Endodermal cell (in vitro differentiated cells): ENCODE data around the gene TMEM259. TPM values are rescaled to one million over a fixed set of nuclear protein-coding genes. Genes with fewer than 3 reads are reported as not detected.

Source experiments
- DNase-seq: peaks from one replicate; pipeline ENCODE4 v3.0.0-alpha.2; 2017
- H3K27ac ChIP-seq: 2 replicates; pipeline ENCODE4 v1.5.1; 2013; ENCODE audit warnings: mild to moderate bottlenecking, low read depth, low read length, moderate library complexity
- H3K27me3 ChIP-seq: 2 replicates; pipeline ENCODE4 v1.6.1; 2013; ENCODE audit warnings: mild to moderate bottlenecking, low read length, moderate library complexity; ENCODE audit not compliant: insufficient read depth, control insufficient read depth, poor library complexity, severe bottlenecking
- H3K36me3 ChIP-seq: 2 replicates; pipeline ENCODE4 v1.7.0; 2013; ENCODE audit warnings: mild to moderate bottlenecking, low read length, moderate library complexity; ENCODE audit not compliant: control insufficient read depth, insufficient read depth
- H3K4me1 ChIP-seq: one replicate; pipeline ENCODE4 v1.7.0; 2013; ENCODE audit warnings: low read length; ENCODE audit not compliant: control insufficient read depth, insufficient read depth
- H3K4me3 ChIP-seq: 2 replicates; pipeline ENCODE4 v1.5.1; 2013; ENCODE audit warnings: mild to moderate bottlenecking, low read length, moderate library complexity
- H3K9ac ChIP-seq: 2 replicates; pipeline ENCODE4 v1.6.1; 2013; ENCODE audit warnings: mild to moderate bottlenecking, low read length, moderate library complexity; ENCODE audit not compliant: poor library complexity, severe bottlenecking; ENCODE audit errors: extremely low read depth
- H3K9me3 ChIP-seq: 2 replicates; pipeline ENCODE4 v1.6.1; 2013; ENCODE audit warnings: mild to moderate bottlenecking, low read length, moderate library complexity; ENCODE audit not compliant: control insufficient read depth
- H3K27ac Mint-ChIP-seq: 2 replicates; pipeline ENCODE4 v1.8.0; 2020; ENCODE audit warnings: mixed read lengths
- H3K27me3 Mint-ChIP-seq: 2 replicates; pipeline ENCODE4 v1.8.0; 2021; ENCODE audit warnings: mild to moderate bottlenecking, mixed read lengths; ENCODE audit not compliant: insufficient read depth
- H3K36me3 Mint-ChIP-seq: 2 replicates; pipeline ENCODE4 v1.8.0; 2020; ENCODE audit warnings: low read depth, mixed read lengths
- H3K4me1 Mint-ChIP-seq: 2 replicates; pipeline ENCODE4 v1.8.0; 2020; ENCODE audit warnings: mixed read lengths
- H3K4me3 Mint-ChIP-seq: 2 replicates; pipeline ENCODE4 v1.8.0; 2020; ENCODE audit warnings: mild to moderate bottlenecking, moderate library complexity, mixed read lengths
- H3K9me3 Mint-ChIP-seq: 2 replicates; pipeline ENCODE4 v1.8.0; 2020; ENCODE audit warnings: mild to moderate bottlenecking, mixed read lengths
- WGBS, 2 experiments: methylation state at CpG; one replicate each; pipeline versions ENCODE4 v1.1.5 to v1.1.7; 2013; ENCODE audit warnings: missing lambda C conversion rate in 2 of 2, mixed read lengths in 1 of 2; ENCODE audit not compliant: insufficient coverage in 1 of 2, insufficient read length in 1 of 2; 5-methylcytosine and 5-hydroxymethylcytosine counted together
- total RNA-seq, 2 donors: library from RNA; stranded (reverse); fragmentation: NEBNext Ultra II Directional in 1 of 2; extraction: Animal tissue kit (Norgen Biotek cat#: 25700) in 1 of 2; gene quantifications; 2 replicates in 1 of 2; 3 replicates in 1 of 2; pipeline ENCODE4 v1.2.1, GENCODE V29; 2021
- TF ChIP-seq, protein P1 (sequence below): fragments of 200-600 bp; sonication (generic); conservative IDR thresholded peaks from 2 replicates; pipeline ENCODE4 v1.5.0; 2021; ENCODE audit warnings: antibody characterized with exemption, mild to moderate bottlenecking

TMEM259 gene
- total RNA-seq, 2 donors from 2014 or later, result 157 to 176 TPM

DNA sequence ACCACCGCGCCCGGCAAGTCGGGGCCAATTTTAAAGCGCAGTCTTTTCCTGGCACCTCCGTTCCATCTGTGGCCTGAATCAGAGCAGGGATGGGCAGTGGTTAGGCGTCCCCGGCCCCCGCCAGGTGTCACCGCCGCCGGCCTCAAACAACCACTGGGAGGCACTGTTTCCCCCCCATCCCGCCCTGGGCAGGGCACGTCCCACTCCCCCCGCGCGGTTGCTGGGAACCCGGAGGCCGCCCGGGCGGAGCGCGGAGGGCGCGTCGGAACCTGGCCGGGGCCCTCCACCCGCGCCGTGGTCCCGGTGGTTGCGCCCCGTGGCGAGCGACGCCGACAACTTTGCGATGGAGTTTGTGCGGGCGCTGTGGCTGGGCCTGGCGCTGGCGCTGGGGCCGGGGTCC is 20.8 kb downstream of the TMEM259 start, which contains the start of gene GRIN3B:
GRIN3B (plus strand) TSS at position 325 of the 400 bp plus-strand sequence; CDS start at position 344, 19 bp downstream.
- no peak within 1 kb of the TSS for H3K27ac Mint-ChIP-seq
- TF ChIP-seq, protein P1, sequence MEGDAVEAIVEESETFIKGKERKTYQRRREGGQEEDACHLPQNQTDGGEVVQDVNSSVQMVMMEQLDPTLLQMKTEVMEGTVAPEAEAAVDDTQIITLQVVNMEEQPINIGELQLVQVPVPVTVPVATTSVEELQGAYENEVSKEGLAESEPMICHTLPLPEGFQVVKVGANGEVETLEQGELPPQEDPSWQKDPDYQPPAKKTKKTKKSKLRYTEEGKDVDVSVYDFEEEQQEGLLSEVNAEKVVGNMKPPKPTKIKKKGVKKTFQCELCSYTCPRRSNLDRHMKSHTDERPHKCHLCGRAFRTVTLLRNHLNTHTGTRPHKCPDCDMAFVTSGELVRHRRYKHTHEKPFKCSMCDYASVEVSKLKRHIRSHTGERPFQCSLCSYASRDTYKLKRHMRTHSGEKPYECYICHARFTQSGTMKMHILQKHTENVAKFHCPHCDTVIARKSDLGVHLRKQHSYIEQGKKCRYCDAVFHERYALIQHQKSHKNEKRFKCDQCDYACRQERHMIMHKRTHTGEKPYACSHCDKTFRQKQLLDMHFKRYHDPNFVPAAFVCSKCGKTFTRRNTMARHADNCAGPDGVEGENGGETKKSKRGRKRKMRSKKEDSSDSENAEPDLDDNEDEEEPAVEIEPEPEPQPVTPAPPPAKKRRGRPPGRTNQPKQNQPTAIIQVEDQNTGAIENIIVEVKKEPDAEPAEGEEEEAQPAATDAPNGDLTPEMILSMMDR, result peak; percentile 91
- no peaks in the 10 kb centered on the region for H3K36me3 ChIP-seq
- no peaks in the 10 kb centered on the region for H3K9me3 Mint-ChIP-seq
- H3K4me3 ChIP-seq, result no peak within 1 kb of the TSS
- H3K4me1 Mint-ChIP-seq, result peaks cover 4% of the 10 kb centered on the region
- no peaks in the 10 kb centered on the region for H3K9me3 ChIP-seq
- no peaks in the 10 kb centered on the region for H3K4me1 ChIP-seq
- H3K27me3 ChIP-seq, result peaks cover 53% of the 10 kb centered on the region
- no peak within 1 kb of the TSS for H3K9ac ChIP-seq
- 3 to 5% methylated on average over 6 to 43 of the region's 43 CpGs for WGBS, 2 experiments
- H3K4me3 Mint-ChIP-seq, result peak within 1 kb of the TSS; percentile 45
- DNase-seq, result peak; percentile 95
- H3K27me3 Mint-ChIP-seq, result peaks cover 55% of the 10 kb centered on the region
- H3K27ac ChIP-seq, result no peak within 1 kb of the TSS
- no peaks in the 10 kb centered on the region for H3K36me3 Mint-ChIP-seq

DNA sequence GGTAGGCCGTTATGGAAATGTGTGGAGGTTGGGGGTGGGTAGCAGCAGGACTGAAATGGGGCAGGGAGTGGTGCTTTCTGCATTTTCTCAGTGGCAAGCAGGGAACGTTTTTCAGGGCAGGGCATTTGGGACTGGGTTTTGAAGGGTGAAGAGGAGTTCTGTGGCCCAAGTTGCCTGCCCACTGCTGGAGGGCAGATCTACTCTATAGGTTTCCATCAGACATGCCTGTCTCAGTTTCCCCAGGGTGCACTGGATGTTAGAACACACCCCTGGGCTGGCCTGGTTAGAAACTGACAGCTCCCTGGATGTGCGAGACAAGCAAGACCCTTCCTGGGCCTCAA is 21.6 kb downstream of the TMEM259 start:
- no peak for DNase-seq
- Histone ChIP-seq H3K9ac (no peak overlapping the region), H3K27ac (no peak overlapping the region), H3K9me3 (no peaks in the 10 kb centered on the region), H3K27me3 (peaks cover 53% of the 10 kb centered on the region), H3K4me3 (no peak overlapping the region), H3K4me1 (no peaks in the 10 kb centered on the region), H3K36me3 (peaks cover 2% of the 10 kb centered on the region)
- H3K4me1 Mint-ChIP-seq, result peaks cover 4% of the 10 kb centered on the region
- no peak overlapping the region for H3K27ac Mint-ChIP-seq
- H3K36me3 Mint-ChIP-seq, result no peaks in the 10 kb centered on the region
- 86 to 90% methylated on average over 2 to 3 of the region's 3 CpGs for WGBS, 2 experiments
- no peaks in the 10 kb centered on the region for H3K9me3 Mint-ChIP-seq
- no peak overlapping the region for H3K4me3 Mint-ChIP-seq
- peaks cover 55% of the 10 kb centered on the region for H3K27me3 Mint-ChIP-seq
- TF ChIP-seq, protein P1, result no peak

DNA sequence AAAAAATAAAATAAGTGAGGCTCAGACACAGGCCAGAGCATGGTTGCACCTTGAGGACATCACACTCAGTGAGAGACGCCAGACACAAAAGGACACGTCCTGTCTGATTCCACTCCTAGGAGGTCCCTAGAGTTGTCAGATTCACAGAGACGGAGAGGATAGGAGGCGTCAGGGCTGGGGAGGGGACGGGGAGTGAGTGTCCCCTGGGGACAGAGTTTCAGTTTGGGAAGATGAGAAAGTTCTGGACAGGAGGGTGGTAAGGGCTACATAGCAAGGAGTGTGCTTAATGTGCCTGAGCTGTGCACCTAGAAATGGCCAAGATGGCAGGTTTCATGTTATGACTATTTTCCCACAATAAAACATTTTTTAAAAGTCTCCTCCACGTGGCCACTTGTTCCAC is 22.9 kb downstream of the TMEM259 start:
- Mint-ChIP-seq H3K27me3 (peaks cover 55% of the 10 kb centered on the region), H3K4me3 (no peak overlapping the region), H3K9me3 (no peaks in the 10 kb centered on the region)

More for the DNA sequence above, 22.9 kb downstream of the TMEM259 start:
- Histone ChIP-seq H3K27ac (no peak overlapping the region), H3K9me3 (no peaks in the 10 kb centered on the region), H3K4me1 (no peaks in the 10 kb centered on the region), H3K36me3 (peaks cover 5% of the 10 kb centered on the region), H3K9ac (no peak overlapping the region), H3K27me3 (peaks cover 53% of the 10 kb centered on the region), H3K4me3 (no peak overlapping the region)
- no peak overlapping the region for H3K27ac Mint-ChIP-seq
- peaks cover 4% of the 10 kb centered on the region for H3K4me1 Mint-ChIP-seq
- DNase-seq, result no peak
- TF ChIP-seq, protein P1, result no peak
- WGBS, 2 experiments, result 60 to 69% methylated on average over 6 of the region's 6 CpGs
- no peaks in the 10 kb centered on the region for H3K36me3 Mint-ChIP-seq
